Ovary (tissue), 9 donors: ENCODE results near the gene GPD1L. TPM values are rescaled to one million over a fixed set of nuclear protein-coding genes. Genes with fewer than 3 reads are reported as not detected.
A peak's percentile ranks its signal among the peaks of the same experiment; 100 is the strongest.

ENCODE experiments used
- DNase-seq, 5 donors: peaks; one replicate each; pipeline ENCODE4 v3.0.0-alpha.2; 2019 to 2020
- H3K27ac ChIP-seq, 2 donors: fragments of 200-600 bp; one replicate each; pipeline versions ENCODE4 v1.5.1 to v1.8.0; 2019 to 2022
- H3K27me3 ChIP-seq: fragments of 200-600 bp; one replicate; pipeline ENCODE4 v1.8.0; 2022
- H3K36me3 ChIP-seq: fragments of 200-600 bp; sonication (generic); one replicate; pipeline ENCODE4 v1.5.1; 2019
- H3K4me1 ChIP-seq: one replicate; pipeline ENCODE4 v1.8.1; 2013; ENCODE audit warnings: mild to moderate bottlenecking, moderate library complexity; ENCODE audit not compliant: insufficient read depth
- H3K4me3 ChIP-seq: fragments of 200-600 bp; sonication (generic); one replicate; pipeline ENCODE4 v1.5.1; 2017
- H3K9me3 ChIP-seq, 2 donors: fragments of 200-600 bp in 1 of 2; sonication (generic) in 1 of 2; one replicate each; pipeline versions ENCODE4 v1.5.1 to v1.8.1; 2013 to 2019; ENCODE audit warnings: mild to moderate bottlenecking in 1 of 2, moderate library complexity in 1 of 2
- CTCF ChIP-seq, 3 donors: fragments of 450-650 bp in 2 of 3; fragments of 200-600 bp in 1 of 3; IDR thresholded peaks; one replicate each; pipeline versions ENCODE4 v1.5.1 to v1.8.0; 2016 to 2022; ENCODE audit warnings: antibody characterized with exemption in 3 of 3, mild to moderate bottlenecking in 1 of 3
- EP300 ChIP-seq: sonication (generic); formaldehyde crosslinking; IDR thresholded peaks from one replicate; pipeline ENCODE4 v1.6.1; 2017; ENCODE audit warnings: antibody characterized with exemption
- POLR2A ChIP-seq: fragments of 450-650 bp; IDR thresholded peaks from one replicate; pipeline ENCODE4 v1.6.1; 2017; ENCODE audit warnings: antibody characterized with exemption, mild to moderate bottlenecking, moderate library complexity
- WGBS, 3 donors: extraction: QIAGEN DNeasy Blood & Tissue Kit in 1 of 3; methylation state at CpG; one replicate each; pipeline versions ENCODE4 v1.1.5 to v1.1.7; 2013 to 2017; 5-methylcytosine and 5-hydroxymethylcytosine counted together
- intact Hi-C, 4 donors: fragments of 100-400 bp; cut with DNase I; formaldehyde crosslinking; loops; one replicate each; pipeline versions ENCODE4 v1.11.0 to v1.15.1; 2022 to 2023
- polyA plus RNA-seq, 2 donors: library from polyadenylated mRNA; stranded (reverse); fragments of 200-250 nt in 1 of 2; fragments of 350-450 nt in 1 of 2; fragmentation: Illumina TruSeq in 1 of 2; extraction: RNeasy Lipid Tissue Mini Kit (QIAGEN cat#74804) in 1 of 2; gene quantifications; one replicate each; pipeline ENCODE4 v1.2.3, GENCODE V29; 2013 to 2014
- total RNA-seq, 7 donors: library from RNA; depleted of rRNA in 2 of 7; stranded (reverse); fragments of >200 nt in 2 of 7; fragmentation: NEBNext Ultra II Directional in 3 of 7; extraction: Animal tissue kit (Norgen Biotek cat#: 25700) in 3 of 7; gene quantifications; one replicate each; pipeline versions ENCODE4 v1.1.0 to v1.2.4, GENCODE V29; 2016 to 2023
- donor health status: DM: no; HTN: no; CAD: no; lungs with moderate emphysema.
- donor health status: DM: no; HTN: no; CAD: no.
- donor health status: Bipolar disorder and iron deficiency.
- donor health status: DM: yes; HTN: yes; CAD: no.
- donor health status: DM: no; HTN: no; CAD: no.
- donor health status: DM: yes; HTN: yes; CAD: no.

The GPD1L gene
- total and polyA plus RNA-seq, 9 donors = 14.4 to 38.4 (median 29.4) TPM

GRCh38 chr3:32140943-32141342 lies 34.5 kb downstream of the GPD1L start:
- Histone ChIP-seq H3K27ac (no peak overlapping the region), H3K36me3 (no peaks in the 10 kb centered on the region), H3K4me3 (no peak overlapping the region), H3K4me1 (no peaks in the 10 kb centered on the region), H3K9me3 (no peaks in the 10 kb centered on the region), H3K27me3 (no peaks in the 10 kb centered on the region)
- 61 to 69% (median 61%) methylated on average over 5 of the region's 5 CpGs for WGBS, 3 donors
- TF ChIP-seq EP300 (no peak), POLR2A (no peak), CTCF (IDR thresholded peaks at IDR 0.05) (no peak)
- intact Hi-C loops = loop anchor here in 2 of 4 donors (5.0 kb wide), 1 partner anchor 119 kb away; no protein-coding TSS in a partner anchor
- no peak for DNase-seq

GRCh38 chr3:32143849-32144757 lies 37.7 kb downstream of the GPD1L start:
- 63 to 66% (median 64%) methylated on average over 11 of the region's 11 CpGs for WGBS, 3 donors
- no peaks in the 10 kb centered on the region for H3K4me1 ChIP-seq
- H3K4me3 ChIP-seq = no peak overlapping the region
- no peak overlapping the region for H3K27ac ChIP-seq
- DNase-seq = peak in 4 of 5 donors; percentile 22 to 58 (median 31)
- intact Hi-C loops = loop anchor here in 2 of 4 donors (5.0 kb wide), 1 partner anchor 122 kb away; no protein-coding TSS in a partner anchor
- H3K9me3 ChIP-seq = no peaks in the 10 kb centered on the region
- H3K27me3 ChIP-seq = no peaks in the 10 kb centered on the region
- TF ChIP-seq CTCF (IDR thresholded peaks at IDR 0.05) = peak; percentile 55 to 63 (median 57)
- no peak for TF ChIP-seq POLR2A
- H3K36me3 ChIP-seq = no peaks in the 10 kb centered on the region

- no peak overlapping the region for H3K27ac ChIP-seq
- H3K4me3 ChIP-seq = no peak overlapping the region
- intact Hi-C loops = no loop called here
- no peaks in the 10 kb centered on the region for H3K4me1 ChIP-seq
- H3K27me3 ChIP-seq = no peaks in the 10 kb centered on the region
- no peaks in the 10 kb centered on the region for H3K36me3 ChIP-seq
- H3K9me3 ChIP-seq = no peaks in the 10 kb centered on the region
- TF ChIP-seq POLR2A (no peak), CTCF (IDR thresholded peaks at IDR 0.05) (no peak), EP300 (no peak)
- 19 to 36% (median 30%) methylated on average over 3 of the region's 3 CpGs for WGBS, 3 donors
- no peak for DNase-seq
These were observed 40.4 kb downstream of the GPD1L start for GRCh38 chr3:32146746-32147211.

GRCh38 chr3:32147509-32147908 lies 41.1 kb downstream of the GPD1L start:
- no peaks in the 10 kb centered on the region for H3K36me3 ChIP-seq
- 76 to 88% (median 85%) methylated on average over 1 of the region's 1 CpG for WGBS, 3 donors
- DNase-seq = no peak
- no peak overlapping the region for H3K4me3 ChIP-seq
- no peaks in the 10 kb centered on the region for H3K27me3 ChIP-seq
- H3K9me3 ChIP-seq = no peaks in the 10 kb centered on the region
- no peaks in the 10 kb centered on the region for H3K4me1 ChIP-seq
- intact Hi-C loops = no loop called here
- TF ChIP-seq CTCF (IDR thresholded peaks at IDR 0.05) = no peak
- no peak for TF ChIP-seq EP300
- no peak for TF ChIP-seq POLR2A
- no peak overlapping the region for H3K27ac ChIP-seq
